BJ (cell line): ENCODE measurements around the gene DHRSX. TPM values are rescaled to one million over a fixed set of nuclear protein-coding genes. Genes with fewer than 3 reads are reported as not detected.

Experiments used
- CTCF ChIA-PET: fragments of 350-600 bp; formaldehyde crosslinking; extraction: SDS; loops from one replicate; lab custom pipeline; 2021; ENCODE audit warnings: antibody characterized with exemption, inconsistent platforms; lab: Yijun Ruan, JAX
- POLR2A ChIA-PET: fragments of 300-600 bp; sonication (Branson Sonifier 250); formaldehyde crosslinking; extraction: SDS; loops from one replicate; lab custom pipeline; 2021; ENCODE audit warnings: antibody characterized with exemption; lab: Charles Lee
- DNase-seq: peaks from one replicate; pipeline ENCODE4 v3.0.0-alpha.2; 2011; ENCODE audit warnings: low read depth
- H3K27me3 ChIP-seq: 2 replicates; pipeline ENCODE4 v1.6.0; 2011; ENCODE audit warnings: low read length; ENCODE audit not compliant: control insufficient read depth, insufficient read depth
- H3K36me3 ChIP-seq: 2 replicates; pipeline ENCODE4 v1.5.1; 2011; ENCODE audit warnings: low read length; ENCODE audit not compliant: control insufficient read depth, insufficient read depth
- H3K4me3 ChIP-seq: 2 replicates; pipeline ENCODE4 v1.5.1; 2011; ENCODE audit warnings: low read depth, mild to moderate bottlenecking, control low read depth, low read length
- CTCF ChIP-seq: IDR thresholded peaks from 2 replicates; pipeline ENCODE4 v1.5.1; 2011; ENCODE audit warnings: low read depth, mild to moderate bottlenecking, control low read depth, inconsistent platforms, low read length, moderate library complexity; ENCODE audit not compliant: insufficient read depth
- polyA plus RNA-seq: library from polyadenylated mRNA; depleted of rRNA; stranded (reverse); fragments of >200 nt; gene quantifications from 2 replicates; pipeline ENCODE4 v1.2.3, GENCODE V29; 2011

The DHRSX gene
- polyA plus RNA-seq, 1 experiment, result 66.2 TPM

- POLR2A ChIA-PET, result no interaction called here
- no peaks in the 10 kb centered on the region for H3K27me3 ChIP-seq
- DNase-seq, result no peak
- CTCF ChIA-PET, result no interaction called here
- H3K36me3 ChIP-seq, result no peaks in the 10 kb centered on the region
- H3K4me3 ChIP-seq, result no peak overlapping the region
- no peak for TF ChIP-seq CTCF
These were observed 4.0 kb upstream of the DHRSX start for GRCh38 chrX:2504706-2505332.

DNA sequence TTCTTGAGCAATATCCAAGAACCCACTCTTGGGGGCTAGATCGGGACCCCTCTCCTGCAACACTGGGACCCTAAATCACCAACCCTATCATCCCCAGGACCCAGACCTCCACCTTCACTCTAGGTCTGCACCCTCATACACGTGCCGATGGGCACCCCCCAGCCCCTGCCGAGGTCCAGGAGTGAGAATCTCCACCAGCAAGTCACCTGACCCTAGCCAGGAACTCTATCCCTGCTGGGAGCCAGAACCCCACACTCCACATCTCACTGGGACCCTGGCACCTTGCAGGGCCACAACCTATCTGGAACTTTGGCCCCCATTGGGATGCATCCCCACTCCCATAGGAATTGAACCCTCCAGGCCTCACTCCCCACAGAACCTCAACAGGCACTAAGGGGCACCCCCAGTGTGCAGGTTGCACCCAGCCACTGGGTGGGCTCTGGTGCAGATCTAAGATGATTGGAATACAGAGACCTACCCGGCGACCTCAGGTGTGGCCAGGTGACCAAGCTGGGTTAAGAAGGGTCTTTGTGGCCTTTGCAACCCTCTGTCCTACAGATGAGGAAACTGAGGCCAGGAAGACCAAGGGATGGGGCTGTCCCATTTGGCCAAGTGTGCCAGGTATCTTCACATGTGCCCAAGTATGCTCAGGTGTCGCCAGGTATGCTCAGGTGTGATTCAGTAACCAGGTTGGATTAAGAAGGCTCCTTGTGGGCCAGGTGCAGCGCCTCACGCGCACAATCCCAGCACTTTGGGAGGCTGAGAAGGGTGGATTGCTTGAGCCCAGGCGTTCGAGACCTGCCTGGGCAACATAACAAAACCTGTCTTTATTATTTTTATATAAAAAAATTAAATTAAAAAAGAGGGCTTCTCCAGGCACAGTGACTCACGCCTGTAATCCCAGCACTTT lies 3.1 kb upstream of the DHRSX start:
- CTCF ChIA-PET, result no interaction called here
- no peak for TF ChIP-seq CTCF
- no peaks in the 10 kb centered on the region for H3K36me3 ChIP-seq
- no peaks in the 10 kb centered on the region for H3K27me3 ChIP-seq
- POLR2A ChIA-PET, result no interaction called here
- DNase-seq, result no peak
- no peak overlapping the region for H3K4me3 ChIP-seq

DNA sequence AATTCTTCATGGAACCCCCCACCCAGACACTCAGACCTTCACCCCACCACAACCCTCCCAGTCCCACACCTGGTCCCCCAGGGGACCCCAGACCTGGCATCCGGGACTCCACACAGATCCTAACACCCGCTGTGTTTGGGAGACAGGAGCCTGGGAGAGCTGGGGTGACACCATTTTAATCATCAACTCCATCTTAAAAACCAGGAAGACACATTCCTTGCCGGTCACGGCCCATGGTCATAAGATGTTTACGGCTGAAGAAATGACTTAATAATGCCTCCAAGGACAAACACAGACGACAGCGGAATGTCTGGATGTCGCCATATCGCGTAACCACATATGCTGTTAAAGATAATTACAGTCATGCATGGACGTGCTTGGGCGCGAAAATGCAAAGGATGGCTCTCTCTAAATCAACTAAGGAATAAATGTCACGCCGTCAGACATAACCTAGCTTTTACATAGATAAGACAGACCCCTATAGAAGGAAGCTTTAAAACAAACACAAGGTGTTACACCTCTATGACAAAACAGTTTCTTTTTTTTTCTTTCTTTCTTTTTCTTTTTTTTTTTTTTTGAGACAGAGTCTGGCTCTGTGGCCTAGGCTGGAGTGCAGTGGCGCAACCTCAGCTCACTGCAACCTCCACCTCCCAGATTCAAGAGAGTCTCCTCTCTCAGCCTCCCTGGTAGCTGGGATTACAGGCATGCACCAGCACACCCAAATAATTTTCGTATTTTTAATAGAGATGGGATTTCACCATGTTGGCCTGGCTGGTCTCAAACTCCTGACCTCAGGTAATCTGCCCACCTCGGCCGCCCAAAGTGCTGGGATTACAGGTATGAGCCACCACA lies 2.1 kb upstream of the DHRSX start:
- H3K36me3 ChIP-seq, result no peaks in the 10 kb centered on the region
- no peaks in the 10 kb centered on the region for H3K27me3 ChIP-seq
- ChIA-PET POLR2A (no interaction called here), CTCF (no interaction called here)
- DNase-seq, result no peak
- H3K4me3 ChIP-seq, result no peak overlapping the region
- TF ChIP-seq CTCF, result no peak

- POLR2A ChIA-PET, result no interaction called here
- Histone ChIP-seq H3K36me3 (no peaks in the 10 kb centered on the region), H3K27me3 (no peaks in the 10 kb centered on the region), H3K4me3 (no peak overlapping the region)
- no peak for TF ChIP-seq CTCF
- CTCF ChIA-PET, result no interaction called here
- DNase-seq, result no peak
These were observed 1.4 kb upstream of the DHRSX start for GRCh38 chrX:2502120-2502667.
